DOHH2 (cell line): ENCODE results near the gene KIF1C.

Experiments used
- H3F3A ChIP-seq: fragments of 200-600 bp; sonication (generic), shearing (Covaris generic); 2 replicates; pipeline ENCODE4 v1.6.0; 2016; ENCODE audit warnings: antibody characterized with exemption, mild to moderate bottlenecking; ENCODE audit not compliant: control insufficient read depth, insufficient read depth
- H3K27ac ChIP-seq: fragments of 200-600 bp; sonication (generic); 2 replicates; pipeline ENCODE4 v1.5.1; 2014; ENCODE audit warnings: low read depth, mild to moderate bottlenecking, low read length, moderate library complexity
- H3K27me3 ChIP-seq: fragments of 200-600 bp; sonication (generic); 2 replicates; pipeline ENCODE4 v1.6.1; 2014; ENCODE audit warnings: mild to moderate bottlenecking, low read length, mixed read lengths; ENCODE audit not compliant: control insufficient read depth
- H3K36me3 ChIP-seq: fragments of 200-600 bp; sonication (generic); 2 replicates; pipeline ENCODE4 v1.6.1; 2014; ENCODE audit warnings: mild to moderate bottlenecking, low read length, moderate library complexity, mixed read lengths; ENCODE audit not compliant: control insufficient read depth
- H3K4me1 ChIP-seq: fragments of 200-600 bp; sonication (generic); 2 replicates; pipeline ENCODE4 v1.6.1; 2014; ENCODE audit warnings: mild to moderate bottlenecking, low read length, mixed read lengths; ENCODE audit not compliant: control insufficient read depth
- H3K4me2 ChIP-seq: fragments of 200-600 bp; sonication (generic); 2 replicates; pipeline ENCODE4 v1.6.0; 2014; ENCODE audit warnings: mild to moderate bottlenecking, low read length, moderate library complexity
- H3K4me3 ChIP-seq: fragments of 200-600 bp; sonication (generic); 2 replicates; pipeline ENCODE4 v1.5.1; 2014; ENCODE audit warnings: mild to moderate bottlenecking, low read length, mixed read lengths
- H3K79me2 ChIP-seq: fragments of 200-600 bp; sonication (generic); 2 replicates; pipeline ENCODE4 v1.6.1; 2014; ENCODE audit warnings: mild to moderate bottlenecking, low read length, mixed read lengths; ENCODE audit not compliant: control insufficient read depth
- H3K9me2 ChIP-seq: fragments of 200-600 bp; sonication (generic); replicated peaks from 2 replicates; pipeline ENCODE4 v1.6.1; 2014; ENCODE audit warnings: mild to moderate bottlenecking, low read length, mixed read lengths; ENCODE audit not compliant: control insufficient read depth
- H3K9me3 ChIP-seq: fragments of 200-600 bp; sonication (generic); 2 replicates; pipeline ENCODE4 v1.6.1; 2014; ENCODE audit warnings: antibody characterized with exemption, low read length, mixed read lengths; ENCODE audit not compliant: control insufficient read depth, insufficient read depth
- H4K20me1 ChIP-seq: fragments of 200-600 bp; sonication (generic); 2 replicates; pipeline ENCODE4 v1.6.0; 2014; ENCODE audit warnings: low read depth, mild to moderate bottlenecking, antibody characterized with exemption, low read length, moderate library complexity; ENCODE audit not compliant: control insufficient read depth, insufficient read depth
- EZH2phosphoT487 ChIP-seq: fragments of 200-600 bp; sonication (generic); IDR thresholded peaks from 2 replicates; pipeline ENCODE4 v1.6.1; 2017; ENCODE audit warnings: borderline replicate concordance, mild to moderate bottlenecking, antibody characterized with exemption, low read length, moderate library complexity, mixed read lengths
- TF ChIP-seq, protein P1 (sequence below): fragments of 200-600 bp; sonication (generic); IDR thresholded peaks from one replicate; pipeline ENCODE4 v1.5.1; 2014; ENCODE audit warnings: antibody characterized with exemption, mild to moderate bottlenecking, low read depth, low read length; ENCODE audit not compliant: poor library complexity, severe bottlenecking

The KIF1C gene

DNA sequence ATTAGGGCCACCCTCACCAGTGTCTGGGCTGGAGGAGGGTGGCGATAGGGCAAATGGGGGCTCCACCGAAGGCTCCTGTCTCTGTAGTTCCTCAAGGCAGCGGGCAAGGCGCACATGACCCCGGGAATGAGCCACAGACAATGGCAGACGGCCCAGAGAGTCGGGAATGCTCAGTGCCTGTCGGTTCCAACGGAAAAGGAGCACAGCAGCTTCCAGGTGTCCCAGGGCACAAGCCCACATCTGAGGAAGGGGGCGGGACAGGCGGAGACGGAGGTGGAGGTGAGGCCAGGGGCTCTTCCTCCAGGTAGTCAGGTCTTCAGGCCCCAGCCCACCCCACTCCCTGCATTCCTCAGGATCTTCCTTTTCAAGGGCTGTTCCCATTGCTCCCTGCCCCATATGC lies 25.0 kb upstream of the KIF1C start:
- Histone ChIP-seq H4K20me1 (no peaks in the 10 kb centered on the region), H3K79me2 (peaks cover 11% of the 10 kb centered on the region), H3K36me3 (peaks cover 65% of the 10 kb centered on the region), H3K4me1 (peaks cover 10% of the 10 kb centered on the region), H3K9me3 (no peaks in the 10 kb centered on the region), H3K27ac (no peak overlapping the region), H3K9me2 (no peaks in the 10 kb centered on the region), H3F3A (no peaks in the 10 kb centered on the region; the same call in 1 of the 2 replicates), H3K4me2 (no peak overlapping the region), H3K27me3 (no peaks in the 10 kb centered on the region), H3K4me3 (no peak overlapping the region)
- TF ChIP-seq, protein P1, sequence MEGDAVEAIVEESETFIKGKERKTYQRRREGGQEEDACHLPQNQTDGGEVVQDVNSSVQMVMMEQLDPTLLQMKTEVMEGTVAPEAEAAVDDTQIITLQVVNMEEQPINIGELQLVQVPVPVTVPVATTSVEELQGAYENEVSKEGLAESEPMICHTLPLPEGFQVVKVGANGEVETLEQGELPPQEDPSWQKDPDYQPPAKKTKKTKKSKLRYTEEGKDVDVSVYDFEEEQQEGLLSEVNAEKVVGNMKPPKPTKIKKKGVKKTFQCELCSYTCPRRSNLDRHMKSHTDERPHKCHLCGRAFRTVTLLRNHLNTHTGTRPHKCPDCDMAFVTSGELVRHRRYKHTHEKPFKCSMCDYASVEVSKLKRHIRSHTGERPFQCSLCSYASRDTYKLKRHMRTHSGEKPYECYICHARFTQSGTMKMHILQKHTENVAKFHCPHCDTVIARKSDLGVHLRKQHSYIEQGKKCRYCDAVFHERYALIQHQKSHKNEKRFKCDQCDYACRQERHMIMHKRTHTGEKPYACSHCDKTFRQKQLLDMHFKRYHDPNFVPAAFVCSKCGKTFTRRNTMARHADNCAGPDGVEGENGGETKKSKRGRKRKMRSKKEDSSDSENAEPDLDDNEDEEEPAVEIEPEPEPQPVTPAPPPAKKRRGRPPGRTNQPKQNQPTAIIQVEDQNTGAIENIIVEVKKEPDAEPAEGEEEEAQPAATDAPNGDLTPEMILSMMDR: no peak
- no peak for TF ChIP-seq EZH2phosphoT487

DNA sequence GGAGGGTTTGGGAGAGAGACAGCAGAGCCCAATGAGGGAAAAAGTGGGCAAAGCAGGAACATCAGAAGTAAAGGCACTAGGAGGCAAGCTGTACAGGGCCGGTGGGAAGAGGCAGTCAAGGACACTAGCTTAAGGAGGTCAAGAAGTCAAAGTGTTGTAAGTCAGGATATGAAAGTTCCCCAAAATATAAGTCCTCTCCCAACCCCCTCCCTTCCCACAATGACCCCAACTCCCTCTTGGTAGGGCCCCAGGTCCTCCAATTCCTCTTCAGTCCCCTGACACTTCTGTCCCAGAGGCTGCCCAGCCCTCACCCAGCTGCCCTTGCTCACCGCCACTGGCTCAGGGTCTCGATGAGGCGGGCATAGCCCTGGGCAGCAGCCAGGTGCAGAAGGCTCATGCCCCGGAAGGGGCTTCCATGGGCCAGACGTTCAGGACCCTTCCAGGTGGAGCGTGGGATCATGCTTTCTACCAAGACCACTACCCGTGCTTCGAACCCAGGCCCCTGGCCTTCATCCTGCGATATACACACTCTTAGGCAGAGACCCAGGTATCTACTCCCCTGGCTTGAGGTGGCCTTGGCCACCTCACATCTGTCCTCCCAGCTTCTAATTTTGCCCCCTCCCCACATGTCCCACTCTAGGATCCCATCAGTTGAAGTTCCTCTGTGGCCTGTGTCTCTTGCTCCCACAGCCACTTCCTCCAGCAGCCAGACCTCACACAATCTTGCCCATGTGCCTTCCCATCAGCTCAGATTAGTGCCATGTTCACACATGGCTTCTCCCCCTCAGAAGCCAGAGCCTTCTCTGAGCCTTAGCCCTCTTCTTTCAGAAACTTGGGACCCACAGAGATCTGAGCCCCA lies 24.3 kb upstream of the KIF1C start:
- no peak overlapping the region for H3K27ac ChIP-seq

DNA sequence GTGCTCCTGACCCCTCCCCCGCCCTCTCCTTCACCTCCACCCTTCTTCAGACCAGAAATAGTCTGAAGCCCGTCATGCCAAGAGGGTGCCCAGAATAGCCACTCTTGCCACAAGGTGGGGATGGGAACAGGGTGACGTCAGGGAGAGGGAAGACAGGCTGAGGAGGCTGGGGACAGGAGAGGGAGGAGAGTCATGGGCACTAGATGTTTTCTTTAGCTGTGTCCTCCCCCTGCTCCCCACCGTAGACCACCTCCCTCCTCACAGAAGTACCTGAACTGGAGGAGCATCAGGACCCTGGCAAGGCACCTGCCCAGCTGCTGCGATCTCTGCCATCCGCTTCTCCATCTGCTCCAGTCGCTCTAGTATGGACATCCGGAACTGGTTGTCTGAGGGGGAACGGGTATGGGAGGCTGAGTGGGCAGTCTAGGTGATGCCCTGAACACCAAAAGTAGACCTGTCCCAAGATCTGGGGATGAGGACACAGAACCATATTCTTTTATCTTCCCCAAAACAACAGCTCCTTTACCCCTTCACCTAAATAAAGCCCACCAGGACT lies 23.6 kb upstream of the KIF1C start:
- TF ChIP-seq, protein P1: no peak
- TF ChIP-seq EZH2phosphoT487: no peak
- Histone ChIP-seq H3K4me1 (peaks cover 4% of the 10 kb centered on the region), H3F3A (no peaks in the 10 kb centered on the region; the same call in 1 of the 2 replicates), H3K9me2 (no peaks in the 10 kb centered on the region), H3K9me3 (no peaks in the 10 kb centered on the region), H3K27ac (no peak overlapping the region), H3K27me3 (no peaks in the 10 kb centered on the region), H3K36me3 (peaks cover 70% of the 10 kb centered on the region), H3K4me2 (no peak overlapping the region), H3K4me3 (no peak overlapping the region), H4K20me1 (no peaks in the 10 kb centered on the region), H3K79me2 (no peaks in the 10 kb centered on the region; the same call in 1 of the 2 replicates)

More for the DNA sequence above, 24.3 kb upstream of the KIF1C start:
- peaks cover 6% of the 10 kb centered on the region for H3K4me1 ChIP-seq
- H3K27me3 ChIP-seq: no peaks in the 10 kb centered on the region
- no peaks in the 10 kb centered on the region for H3K9me3 ChIP-seq
- peaks cover 72% of the 10 kb centered on the region for H3K36me3 ChIP-seq
- no peak overlapping the region for H3K4me2 ChIP-seq
- H4K20me1 ChIP-seq: no peaks in the 10 kb centered on the region
- no peaks in the 10 kb centered on the region; the same call in 1 of the 2 replicates for H3F3A ChIP-seq
- no peak for TF ChIP-seq EZH2phosphoT487
- TF ChIP-seq, protein P1: no peak
- H3K9me2 ChIP-seq: no peaks in the 10 kb centered on the region
- no peak overlapping the region for H3K4me3 ChIP-seq
- peaks cover 5% of the 10 kb centered on the region for H3K79me2 ChIP-seq
